Stomach (tissue), 9 donors: ENCODE results near the gene DHPS. TPM values are rescaled to one million over a fixed set of nuclear protein-coding genes. Genes with fewer than 3 reads are reported as not detected.

ENCODE experiments used
- DNase-seq, 2 donors: peaks; one replicate each; pipeline versions ENCODE4 v3.0.0 to v3.0.0-alpha.2; 2013 to 2019
- H3K27ac ChIP-seq, 5 donors: fragments of 200-600 bp in 4 of 5; sonication (generic) in 4 of 5; one replicate each; pipeline ENCODE4 v1.5.1; 2013 to 2019; ENCODE audit warnings: mild to moderate bottlenecking in 1 of 5, moderate library complexity in 1 of 5
- H3K27me3 ChIP-seq, 3 donors: fragments of 200-600 bp; sonication (generic); one replicate each; pipeline ENCODE4 v1.5.1; 2017 to 2019; ENCODE audit warnings: mixed run types in 1 of 3
- H3K36me3 ChIP-seq, 4 donors: fragments of 200-600 bp; sonication (generic); 1 replicate in 3 of 4; 2 replicates in 1 of 4; pipeline ENCODE4 v1.5.1; 2016 to 2019
- H3K4me1 ChIP-seq, 4 donors: fragments of 200-600 bp; sonication (generic); one replicate each; pipeline ENCODE4 v1.5.1; 2016 to 2019
- H3K4me3 ChIP-seq, 4 donors: fragments of 200-600 bp; sonication (generic) in 3 of 4; one replicate each; pipeline ENCODE4 v1.5.1; 2016 to 2019; ENCODE audit warnings: mild to moderate bottlenecking in 1 of 4
- H3K9me3 ChIP-seq, 4 donors: fragments of 200-600 bp; sonication (generic); one replicate each; pipeline ENCODE4 v1.5.1; 2016 to 2019
- CTCF ChIP-seq, 7 experiments: fragments of 450-650 bp in 4 of 7; fragments of 200-600 bp in 3 of 7; sonication (generic) in 3 of 7; IDR thresholded peaks; one replicate each; pipeline ENCODE4 v1.5.1; 2016 to 2019; ENCODE audit warnings: antibody characterized with exemption in 7 of 7, control low read depth in 2 of 7, mild to moderate bottlenecking in 1 of 7
- EP300 ChIP-seq: sonication (generic); formaldehyde crosslinking; IDR thresholded peaks from one replicate; pipeline ENCODE4 v1.6.1; 2017; ENCODE audit warnings: antibody characterized with exemption
- POLR2A ChIP-seq, 4 donors: fragments of 450-650 bp; IDR thresholded peaks; one replicate each; pipeline ENCODE4 v1.6.1; 2016; ENCODE audit warnings: antibody characterized with exemption in 4 of 4, control low read depth in 2 of 4, mild to moderate bottlenecking in 1 of 4, moderate library complexity in 1 of 4
- POLR2AphosphoS5 ChIP-seq, 3 donors: sonication (generic); formaldehyde crosslinking; IDR thresholded peaks; one replicate each; pipeline ENCODE4 v1.6.1; 2016; ENCODE audit warnings: antibody characterized with exemption in 3 of 3
- WGBS, 5 donors: extraction: QIAGEN DNeasy Blood & Tissue Kit in 3 of 5; methylation state at CpG; one replicate each; pipeline versions ENCODE4 v1.1.5 to v1.1.7; 2013 to 2018; 5-methylcytosine and 5-hydroxymethylcytosine counted together
- intact Hi-C: fragments of 100-400 bp; cut with DNase I; formaldehyde crosslinking; loops from one replicate; pipeline ENCODE4 v1.15.1; 2023; ENCODE audit warnings: low total_unique reads
- polyA plus RNA-seq, 3 donors: library from polyadenylated mRNA; stranded (reverse); fragments of 200-250 nt; gene quantifications; one replicate each; pipeline ENCODE4 v1.2.3, GENCODE V29; 2013
- total RNA-seq, 5 donors: library from RNA; depleted of rRNA; stranded (reverse); fragments of >200 nt; gene quantifications; one replicate each; pipeline versions ENCODE4 v1.1.0 to v1.2.3, GENCODE V29; 2014 to 2016
- donor health status: healthy with polysubstance abuse.
- donor health status: Bipolar disorder and iron deficiency.
- donor health status: healthy.

DHPS gene
- total and polyA plus RNA-seq, 8 donors, result 51.7 to 287 (median 75.5) TPM

- H3K27ac ChIP-seq, result peak overlapping the region in 1 of 5 donors; percentile 83
Measured at GRCh38 chr19:12664406-12665280, 17.0 kb downstream of the DHPS start.

GRCh38 chr19:12660980-12661379 is 20.7 kb downstream of the DHPS start:
- Histone ChIP-seq H3K36me3 (peaks cover 47 to 93% (median 91%) of the 10 kb centered on the region in 4 donors), H3K27ac (no peak overlapping the region), H3K9me3 (no peaks in the 10 kb centered on the region), H3K4me1 (peaks cover 4 to 18% (median 16%) of the 10 kb centered on the region in 4 donors), H3K27me3 (no peaks in the 10 kb centered on the region), H3K4me3 (no peak overlapping the region)
- WGBS, 5 donors, result 93 to 98% (median 97%) methylated on average over 12 of the region's 12 CpGs
- no peak for DNase-seq
- intact Hi-C loops, result no loop called here
- TF ChIP-seq POLR2A (IDR thresholded peaks at IDR 0.05), result no peak
- no peak for TF ChIP-seq CTCF (IDR thresholded peaks at IDR 0.05)
- TF ChIP-seq POLR2AphosphoS5 (IDR thresholded peaks at IDR 0.05), result no peak
- TF ChIP-seq EP300, result no peak

More at GRCh38 chr19:12664406-12665280, 17.0 kb downstream of the DHPS start:
- Histone ChIP-seq H3K36me3 (peaks cover 34 to 64% (median 58%) of the 10 kb centered on the region in 4 donors), H3K27me3 (no peaks in the 10 kb centered on the region), H3K9me3 (no peaks in the 10 kb centered on the region), H3K4me1 (peaks cover 23 to 46% (median 42%) of the 10 kb centered on the region in 4 donors), H3K4me3 (peak overlapping the region in 1 of 4 donors; percentile 74)
- no peak for DNase-seq
- 83 to 89% (median 84%) methylated on average over 25 to 29 of the region's 29 CpGs for WGBS, 5 donors
- intact Hi-C loops, result no loop called here
- TF ChIP-seq POLR2AphosphoS5 (IDR thresholded peaks at IDR 0.05), result no peak

GRCh38 chr19:12657966-12658365 is 23.7 kb downstream of the DHPS start:
- no peaks in the 10 kb centered on the region for H3K27me3 ChIP-seq
- 95 to 98% (median 96%) methylated on average over 19 to 22 of the region's 22 CpGs for WGBS, 5 donors
- peaks cover 46 to 96% (median 93%) of the 10 kb centered on the region in 4 donors for H3K36me3 ChIP-seq
- TF ChIP-seq POLR2A (IDR thresholded peaks at IDR 0.05) (no peak), EP300 (no peak), CTCF (IDR thresholded peaks at IDR 0.05) (no peak), POLR2AphosphoS5 (IDR thresholded peaks at IDR 0.05) (no peak)
- no peak for DNase-seq
- H3K27ac ChIP-seq, result no peak overlapping the region
- H3K4me3 ChIP-seq, result no peak overlapping the region
- no peaks in the 10 kb centered on the region for H3K4me1 ChIP-seq
- intact Hi-C loops, result no loop called here
- no peaks in the 10 kb centered on the region for H3K9me3 ChIP-seq

GRCh38 chr19:12656899-12657571 is 24.6 kb downstream of the DHPS start:
- Histone ChIP-seq H3K4me1 (no peaks in the 10 kb centered on the region), H3K27ac (no peak overlapping the region), H3K4me3 (no peak overlapping the region), H3K9me3 (no peaks in the 10 kb centered on the region), H3K36me3 (peaks cover 39 to 92% (median 87%) of the 10 kb centered on the region in 4 donors), H3K27me3 (no peaks in the 10 kb centered on the region)
- 70 to 76% (median 74%) methylated on average over 42 to 50 of the region's 50 CpGs for WGBS, 5 donors
- no peak for DNase-seq
- TF ChIP-seq EP300 (no peak), POLR2AphosphoS5 (IDR thresholded peaks at IDR 0.05) (no peak), POLR2A (IDR thresholded peaks at IDR 0.05) (no peak), CTCF (IDR thresholded peaks at IDR 0.05) (no peak)
- intact Hi-C loops, result no loop called here
